Measurements from ENCODE around the gene ISM1. TPM values are rescaled to one million over a fixed set of nuclear protein-coding genes. Genes with fewer than 3 reads are reported as not detected.

ISM1 gene
- total and polyA plus RNA-seq, 3 donors from 2014 or later = 0.50 to 1.3 (median 0.55) TPM

DNA sequence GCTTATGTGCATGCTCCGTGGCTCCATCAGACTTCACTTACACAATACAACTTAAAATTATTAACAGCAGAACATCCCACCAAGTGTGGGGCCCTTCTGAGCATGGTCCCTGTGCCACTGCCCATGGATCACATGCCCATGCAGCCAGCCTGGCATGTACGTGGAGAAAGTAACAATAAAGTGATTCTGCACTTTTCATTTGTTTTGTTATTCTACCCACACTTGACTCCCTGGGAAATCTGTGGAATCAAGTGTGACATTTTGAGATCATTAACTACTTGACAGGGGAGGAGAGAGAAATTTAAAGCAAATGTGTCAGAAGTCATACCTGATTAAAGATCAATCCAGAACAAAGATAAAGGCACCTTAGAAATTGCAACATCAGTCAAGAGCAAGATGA is 112.0 kb downstream of the ISM1 start:
- 65 to 73% methylated on average over 2 of the region's 2 CpGs for WGBS, 2 donors
- Histone ChIP-seq H3K36me3 (ENCODE audit: low read depth, missing control alignments) (no peaks in the 10 kb centered on the region), H3K4me1 (no peaks in the 10 kb centered on the region), H3K27me3 (no peaks in the 10 kb centered on the region), H3K4me3 (no peak overlapping the region), H3K9me3 (no peaks in the 10 kb centered on the region), H3K27ac (no peak overlapping the region)
- intact Hi-C loops (cut with DNase I; ENCODE audit: low total_unique reads) = no loop called here
- no peak for DNase-seq
- TF ChIP-seq, protein P1, sequence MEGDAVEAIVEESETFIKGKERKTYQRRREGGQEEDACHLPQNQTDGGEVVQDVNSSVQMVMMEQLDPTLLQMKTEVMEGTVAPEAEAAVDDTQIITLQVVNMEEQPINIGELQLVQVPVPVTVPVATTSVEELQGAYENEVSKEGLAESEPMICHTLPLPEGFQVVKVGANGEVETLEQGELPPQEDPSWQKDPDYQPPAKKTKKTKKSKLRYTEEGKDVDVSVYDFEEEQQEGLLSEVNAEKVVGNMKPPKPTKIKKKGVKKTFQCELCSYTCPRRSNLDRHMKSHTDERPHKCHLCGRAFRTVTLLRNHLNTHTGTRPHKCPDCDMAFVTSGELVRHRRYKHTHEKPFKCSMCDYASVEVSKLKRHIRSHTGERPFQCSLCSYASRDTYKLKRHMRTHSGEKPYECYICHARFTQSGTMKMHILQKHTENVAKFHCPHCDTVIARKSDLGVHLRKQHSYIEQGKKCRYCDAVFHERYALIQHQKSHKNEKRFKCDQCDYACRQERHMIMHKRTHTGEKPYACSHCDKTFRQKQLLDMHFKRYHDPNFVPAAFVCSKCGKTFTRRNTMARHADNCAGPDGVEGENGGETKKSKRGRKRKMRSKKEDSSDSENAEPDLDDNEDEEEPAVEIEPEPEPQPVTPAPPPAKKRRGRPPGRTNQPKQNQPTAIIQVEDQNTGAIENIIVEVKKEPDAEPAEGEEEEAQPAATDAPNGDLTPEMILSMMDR (IDR thresholded peaks at IDR 0.05) = no peak
- TF ChIP-seq POLR2A (IDR thresholded peaks at IDR 0.05) = no peak

DNA sequence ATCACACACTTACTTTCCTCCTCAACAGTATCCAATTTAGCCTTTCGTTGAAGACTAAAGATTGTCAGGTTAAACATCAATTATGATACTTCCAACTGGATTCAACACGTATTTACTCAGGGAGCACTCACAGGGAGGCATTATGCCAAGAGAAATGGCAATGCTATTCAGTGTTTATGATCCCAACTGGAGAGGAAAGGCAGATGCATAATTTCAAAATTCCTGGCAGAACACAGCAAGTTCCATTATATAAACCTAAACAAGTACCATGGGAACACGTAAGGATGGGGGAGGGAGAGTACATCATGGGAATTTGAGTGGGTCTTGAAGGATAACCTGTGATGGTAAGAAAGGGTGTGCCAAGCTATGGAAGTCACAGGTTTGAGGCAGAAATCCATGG is 112.7 kb downstream of the ISM1 start:
- Histone ChIP-seq H3K27me3 (no peaks in the 10 kb centered on the region), H3K36me3 (ENCODE audit: low read depth, missing control alignments) (no peaks in the 10 kb centered on the region), H3K27ac (no peak overlapping the region), H3K9me3 (no peaks in the 10 kb centered on the region), H3K4me3 (no peak overlapping the region), H3K4me1 (no peaks in the 10 kb centered on the region)
- TF ChIP-seq, protein P1 (IDR thresholded peaks at IDR 0.05) = no peak
- no peak for TF ChIP-seq POLR2A (IDR thresholded peaks at IDR 0.05)
- intact Hi-C loops (cut with DNase I; ENCODE audit: low total_unique reads) = no loop called here
- WGBS, 2 donors = 57 to 64% methylated on average over 3 of the region's 3 CpGs
- DNase-seq = no peak

GRCh38 chr20:13336308-13337089 is 115.4 kb downstream of the ISM1 start:
- Histone ChIP-seq H3K27ac (no peak overlapping the region), H3K27me3 (no peaks in the 10 kb centered on the region), H3K36me3 (ENCODE audit: low read depth, missing control alignments) (no peaks in the 10 kb centered on the region), H3K4me1 (no peaks in the 10 kb centered on the region), H3K9me3 (no peaks in the 10 kb centered on the region), H3K4me3 (no peak overlapping the region)
- DNase-seq = no peak
- WGBS, 2 donors = 85 to 97% methylated on average over 4 of the region's 4 CpGs
- TF ChIP-seq POLR2A (IDR thresholded peaks at IDR 0.05) = no peak
- TF ChIP-seq, protein P1 (IDR thresholded peaks at IDR 0.05) = no peak
- intact Hi-C loops (cut with DNase I; ENCODE audit: low total_unique reads) = no loop called here

DNA sequence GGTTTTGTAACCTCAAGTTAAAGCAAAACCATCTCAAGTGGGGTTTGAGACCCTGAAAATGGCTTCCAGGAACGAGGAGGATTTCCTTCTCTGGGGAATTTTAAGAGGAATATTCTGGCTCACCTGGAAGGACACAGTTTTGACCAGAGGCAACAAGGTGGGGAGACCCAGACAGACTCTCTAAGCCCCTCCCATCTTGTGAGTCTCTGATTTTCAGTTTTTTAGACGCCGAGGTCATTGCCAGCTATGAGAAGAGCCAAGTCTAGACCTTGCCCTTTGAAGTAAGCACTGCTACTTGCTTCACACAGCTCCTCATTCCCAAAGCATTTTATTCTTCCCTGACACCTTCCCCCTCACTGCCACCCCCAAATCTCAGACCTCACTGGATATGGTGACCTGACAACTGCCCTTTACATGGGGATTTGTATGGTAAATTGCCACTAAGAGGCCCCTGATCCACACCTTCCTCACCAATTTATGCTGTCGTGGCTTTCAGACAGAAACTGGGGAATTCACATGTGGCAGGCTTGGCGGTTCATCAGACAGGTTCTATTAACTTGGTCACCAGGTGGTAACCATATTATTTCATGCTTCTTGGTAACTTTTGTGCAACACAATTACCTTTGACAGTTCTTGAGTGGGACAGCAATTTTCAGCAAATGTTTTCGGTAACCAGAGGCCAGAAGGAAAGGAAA is 116.2 kb downstream of the ISM1 start:
- DNase-seq = no peak
- 85 to 86% methylated on average over 6 of the region's 6 CpGs for WGBS, 2 donors
- Histone ChIP-seq H3K36me3 (ENCODE audit: low read depth, missing control alignments) (no peaks in the 10 kb centered on the region), H3K27ac (no peak overlapping the region), H3K4me1 (no peaks in the 10 kb centered on the region), H3K9me3 (no peaks in the 10 kb centered on the region), H3K4me3 (no peak overlapping the region), H3K27me3 (no peaks in the 10 kb centered on the region)
- TF ChIP-seq, protein P1 (IDR thresholded peaks at IDR 0.05) = no peak
- TF ChIP-seq POLR2A (IDR thresholded peaks at IDR 0.05) = no peak
- intact Hi-C loops (cut with DNase I; ENCODE audit: low total_unique reads) = no loop called here
